K562 (cell line): ENCODE results near the gene SPATS2L. TPM values are rescaled to one million over a fixed set of nuclear protein-coding genes. Genes with fewer than 3 reads are reported as not detected.

Source experiments
- ATAC-seq: fragments of 200-7000 bp; cut with Tn5 transposase; 3 replicates; pipeline ENCODE4 v1.9.1; 2020; ENCODE audit warnings: moderate library complexity
- BruUV-seq: library from RNA; stranded (reverse); fragments of 400-500 nt; replicated peaks from 2 replicates; lab custom pipeline; 2021; lab: Mats Ljungman, UMichigan
- CTCF ChIA-PET: fragments of 300-600 bp; formaldehyde crosslinking; extraction: SDS; loops from one replicate; lab custom pipeline; 2021; ENCODE audit warnings: low intra/inter-chr PET ratio; lab: Yijun Ruan, JAX
- POLR2A ChIA-PET: fragments of 300-600, 350-650 bp; sonication (Branson Sonifier 250); formaldehyde crosslinking; extraction: SDS; loops from one replicate; lab custom pipeline; 2021; ENCODE audit warnings: antibody characterized with exemption, inconsistent platforms; lab: Yijun Ruan, JAX
- DNase-seq, 4 experiments: peaks; one replicate each; pipeline versions ENCODE4 v3.0.0 to v3.0.0-alpha.2; 2011 to 2018; ENCODE audit warnings: low spot score in 3 of 4, mixed read lengths in 3 of 4; ENCODE audit errors: extremely low read depth in 1 of 4
- FAIRE-seq: peaks from 2 replicates; lab custom pipeline; 2011; peaks lifted over from hg19 to GRCh38; lab: Jason Lieb, UNC
- H2AFZ ChIP-seq: 2 replicates; pipeline ENCODE4 v1.6.0; 2011; ENCODE audit warnings: low read depth, low read length, control low read depth, inconsistent platforms
- H3K27ac ChIP-seq: fragments of 200-600 bp; 3 replicates; pipeline ENCODE4 v1.8.0; 2011; ENCODE audit warnings: low read depth, mild to moderate bottlenecking, control low read depth, inconsistent platforms, low read length, moderate library complexity, mixed read lengths; ENCODE audit errors: extremely low read depth
- H3K27me3 ChIP-seq, 2 experiments: fragments of 300-600 bp in 1 of 2; 2 replicates in 1 of 2; 3 replicates in 1 of 2; pipeline versions ENCODE4 v1.6.0 to v1.8.0; 2011; ENCODE audit warnings: inconsistent platforms in 2 of 2, low read length in 2 of 2, mild to moderate bottlenecking in 1 of 2, mixed read lengths in 1 of 2, moderate library complexity in 1 of 2; ENCODE audit not compliant: control insufficient read depth in 2 of 2, insufficient read depth in 2 of 2
- H3K36me3 ChIP-seq: fragments of 300-600 bp; 3 replicates; pipeline ENCODE4 v1.8.0; 2011; ENCODE audit warnings: mild to moderate bottlenecking, low read length, inconsistent platforms; ENCODE audit not compliant: control insufficient read depth, insufficient read depth
- H3K4me1 ChIP-seq, 2 experiments: fragments of 200-600 bp in 1 of 2; replicated peaks in 1 of 2; 2 replicates in 1 of 2; 3 replicates in 1 of 2; pipeline versions ENCODE4 v1.5.1 to v1.8.0; 2011; ENCODE audit warnings: inconsistent platforms in 2 of 2, low read length in 2 of 2, mild to moderate bottlenecking in 1 of 2, mixed read lengths in 1 of 2, moderate library complexity in 1 of 2; ENCODE audit not compliant: control insufficient read depth in 2 of 2, insufficient read depth in 2 of 2
- H3K4me2 ChIP-seq: 2 replicates; pipeline ENCODE4 v1.6.1; 2011; ENCODE audit warnings: low read length, control low read depth, inconsistent platforms, mixed read lengths; ENCODE audit not compliant: insufficient read depth
- H3K4me3 ChIP-seq: fragments of 200-600 bp; sonication (generic), shearing (Covaris generic); 2 replicates; pipeline ENCODE4 v1.5.1; 2016; ENCODE audit warnings: control low read depth, inconsistent platforms
- H3K79me2 ChIP-seq: fragments of 200-600 bp; 3 replicates; pipeline ENCODE4 v1.8.0; 2011; ENCODE audit warnings: low read length, inconsistent platforms; ENCODE audit not compliant: control insufficient read depth, insufficient read depth
- H3K9ac ChIP-seq, 2 experiments: 2 replicates each; pipeline versions ENCODE4 v1.6.0 to v1.6.1; 2011; ENCODE audit warnings: low read depth in 2 of 2, low read length in 2 of 2, control low read depth in 1 of 2, inconsistent platforms in 1 of 2, mild to moderate bottlenecking in 1 of 2, mixed read lengths in 1 of 2; ENCODE audit not compliant: insufficient read depth in 1 of 2
- H3K9me1 ChIP-seq: one replicate; pipeline ENCODE4 v1.6.0; 2011; ENCODE audit warnings: inconsistent platforms, mild to moderate bottlenecking, low read length, moderate library complexity; ENCODE audit not compliant: control insufficient read depth, insufficient read depth
- H3K9me3 ChIP-seq: replicated peaks from 2 replicates; pipeline ENCODE4 v1.5.1; 2011; ENCODE audit warnings: low read depth, low read length, inconsistent platforms; ENCODE audit not compliant: control insufficient read depth, insufficient read depth
- H4K20me1 ChIP-seq: replicated peaks from 2 replicates; pipeline ENCODE4 v1.6.1; 2011; ENCODE audit warnings: low read length, inconsistent platforms, mixed read lengths; ENCODE audit not compliant: control insufficient read depth, insufficient read depth
- ATF3 ChIP-seq, 2 experiments: fragments of 450-650 bp in 1 of 2; sonication (generic) in 1 of 2; formaldehyde crosslinking in 1 of 2; IDR thresholded peaks in 1 of 2; conservative IDR thresholded peaks in 1 of 2; 2 replicates each; pipeline versions ENCODE4 v1.6.1 to v1.8.1; 2016 to 2023; ENCODE audit warnings: mild to moderate bottlenecking in 2 of 2, moderate library complexity in 2 of 2, inconsistent platforms in 1 of 2, missing genetic modification reagents in 1 of 2
- C11orf30 ChIP-seq: fragments of 450-650 bp; IDR thresholded peaks from 2 replicates; pipeline ENCODE4 v1.6.1; 2016; ENCODE audit warnings: low read depth, mild to moderate bottlenecking
- CTCFL ChIP-seq: IDR thresholded peaks from 2 replicates; pipeline ENCODE4 v1.6.1; 2011; ENCODE audit warnings: borderline replicate concordance, low read depth, mild to moderate bottlenecking, moderate library complexity, low read length; ENCODE audit not compliant: insufficient read depth, poor library complexity, severe bottlenecking
- EP400 ChIP-seq: fragments of 450-650 bp; IDR thresholded peaks from 2 replicates; pipeline ENCODE4 v1.6.1; 2017; ENCODE audit warnings: antibody characterized with exemption, mild to moderate bottlenecking, moderate library complexity
- HNRNPUL1 ChIP-seq: fragments of 200-400 bp; formaldehyde crosslinking; IDR thresholded peaks from 2 replicates; pipeline ENCODE4 v1.6.1; 2017; ENCODE audit warnings: low read length
- NONO ChIP-seq, 2 experiments: fragments of 200-400 bp in 1 of 2; fragments of 450-650 bp in 1 of 2; formaldehyde crosslinking in 1 of 2; IDR thresholded peaks; 2 replicates each; pipeline ENCODE4 v1.6.1; 2017; ENCODE audit warnings: low read depth in 2 of 2, mild to moderate bottlenecking in 2 of 2, moderate library complexity in 2 of 2, low read length in 1 of 2
- NR4A1 ChIP-seq, 2 experiments: fragments of 250-450 bp in 1 of 2; fragments of 450-650 bp in 1 of 2; sonication (Bioruptor Pico) in 1 of 2; IDR thresholded peaks; 2 replicates each; pipeline versions ENCODE4 v1.4.0 to v1.6.1; 2016 to 2020; ENCODE audit warnings: mild to moderate bottlenecking in 2 of 2, missing compliant biosample characterization in 1 of 2, missing genetic modification characterization in 1 of 2, moderate library complexity in 1 of 2
- PHTF2 ChIP-seq: fragments of 250-450 bp; sonication (Bioruptor Pico); IDR thresholded peaks from 2 replicates; pipeline ENCODE4 v1.5.0; 2021; ENCODE audit warnings: mild to moderate bottlenecking
- SAFB2 ChIP-seq: fragments of 200-400 bp; formaldehyde crosslinking; IDR thresholded peaks from 2 replicates; pipeline ENCODE4 v1.6.1; 2018; ENCODE audit warnings: borderline replicate concordance, low read length, low read depth, moderate library complexity; ENCODE audit not compliant: severe bottlenecking
- SMARCC2 ChIP-seq: fragments of 450-650 bp; IDR thresholded peaks from 2 replicates; pipeline ENCODE4 v1.6.1; 2017; ENCODE audit warnings: antibody characterized with exemption, moderate library complexity, mild to moderate bottlenecking, low read depth
- TAF15 ChIP-seq: fragments of 200-400 bp; formaldehyde crosslinking; IDR thresholded peaks from 2 replicates; pipeline ENCODE4 v1.6.1; 2017; ENCODE audit warnings: mild to moderate bottlenecking, low read depth, low read length, moderate library complexity
- WGBS: fragments of 100-300 bp; shearing (Covaris generic); methylation state at CpG from one replicate; pipeline ENCODE4 v1.1.6; 2016; ENCODE audit warnings: low coverage, mixed read lengths; ENCODE audit not compliant: insufficient coverage; ENCODE audit errors: missing lambda C conversion rate; 5-methylcytosine and 5-hydroxymethylcytosine counted together
- in situ Hi-C: fragments of 300-500 bp; cut with MboI; formaldehyde crosslinking; loops from 4 replicates; pipeline ENCODE4 v1.15.0; 2018; ENCODE audit warnings: inconsistent platforms, mixed read lengths
- intact Hi-C: fragments of 100-400 bp; cut with micrococcal nuclease; formaldehyde crosslinking; loops from 2 replicates; pipeline ENCODE4 v1.14.2; 2022
- polyA plus RNA-seq, 8 experiments: library from polyadenylated mRNA; depleted of rRNA in 4 of 8; stranded (reverse) in 5 of 8; unstranded in 3 of 8; fragments of >200 nt; fragmentation: Nextera tagmentation in 2 of 8; fragmentation: Illumina TruSeq in 1 of 8; extraction: Ambion mirVana in 2 of 8; extraction: Trizol in 1 of 8; gene quantifications; 2 replicates each; pipeline versions ENCODE4 v1.2.1 to v1.2.3, GENCODE V29; 2011 to 2014; ENCODE audit warnings: inconsistent platforms in 1 of 8, missing spikeins in 1 of 8
- total RNA-seq, 7 experiments: library from RNA; depleted of rRNA in 6 of 7; stranded (reverse); fragments of >200 nt in 6 of 7; fragmentation: Illumina TruSeq in 2 of 7; extraction: Trizol in 2 of 7; gene quantifications; 2 replicates each; pipeline versions ENCODE4 v1.2.1 to v1.2.3, GENCODE V29; 2011 to 2021; ENCODE audit warnings: low replicate concordance in 1 of 7
- TF ChIP-seq, protein P1 (sequence below): sonication (generic); formaldehyde crosslinking; IDR thresholded peaks from 2 replicates; pipeline ENCODE4 v1.8.1; 2023; ENCODE audit warnings: mild to moderate bottlenecking, missing genetic modification reagents, moderate library complexity
- TF ChIP-seq, protein P2 (sequence below): sonication (generic); formaldehyde crosslinking; IDR thresholded peaks from 2 replicates; pipeline ENCODE4 v1.8.1; 2022; ENCODE audit warnings: missing genetic modification reagents

SPATS2L gene
- total and polyA plus RNA-seq, 9 of the 15 experiments (the other 6 are each of a cell fraction or from before 2014, with no cell fraction given) = 11.3 to 41.5 (median 24.9) TPM

DNA sequence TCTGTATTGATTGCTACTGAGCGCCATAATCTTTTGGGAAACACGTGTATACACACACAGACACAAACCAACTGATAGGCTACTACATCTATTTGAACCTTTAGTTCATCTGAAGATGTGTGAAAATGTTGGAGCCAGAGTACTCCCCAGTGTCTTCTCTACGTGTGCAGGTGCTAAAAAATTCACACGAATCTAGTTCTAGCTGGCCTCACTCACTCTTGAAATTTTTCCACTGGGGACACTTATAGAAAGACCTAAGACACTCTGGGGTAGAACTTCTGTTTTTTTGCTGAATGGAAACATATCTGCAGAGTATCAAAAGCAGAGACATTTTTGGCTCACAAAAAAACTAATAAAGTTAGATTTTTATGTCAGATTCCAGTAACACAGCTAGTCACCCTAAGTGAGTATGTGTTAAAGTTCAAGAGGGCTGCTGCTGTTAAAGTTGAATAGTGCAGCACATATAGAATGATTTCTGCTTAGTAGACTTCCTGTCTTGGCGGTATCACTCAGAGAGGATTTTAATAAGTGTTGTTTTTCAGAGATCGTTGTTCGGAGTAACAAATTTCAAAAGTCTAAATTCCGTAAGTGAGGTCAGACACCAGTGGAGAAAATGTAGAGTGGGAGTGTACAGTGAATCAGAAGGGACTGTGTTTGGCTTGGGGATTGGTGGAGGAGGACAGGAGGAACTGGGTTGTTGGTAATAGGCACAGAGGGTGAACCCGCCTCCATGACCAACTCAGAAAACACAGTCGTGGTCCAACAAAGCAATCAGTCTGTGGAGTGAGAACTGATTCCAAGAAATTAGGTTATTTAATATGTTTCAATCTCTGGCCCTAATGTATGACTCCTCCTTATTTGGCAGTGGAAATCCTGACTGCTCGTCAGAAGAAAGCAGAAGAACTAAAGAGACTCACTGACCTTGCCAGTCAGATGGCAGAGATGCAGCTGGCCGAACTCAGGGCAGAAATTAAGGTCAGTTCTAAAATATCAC is 160.2 kb downstream of the SPATS2L start:
- BruUV-seq = no TSS peak
- no peak for DNase-seq
- no peak for TF ChIP-seq EP400
- TF ChIP-seq, protein P1, sequence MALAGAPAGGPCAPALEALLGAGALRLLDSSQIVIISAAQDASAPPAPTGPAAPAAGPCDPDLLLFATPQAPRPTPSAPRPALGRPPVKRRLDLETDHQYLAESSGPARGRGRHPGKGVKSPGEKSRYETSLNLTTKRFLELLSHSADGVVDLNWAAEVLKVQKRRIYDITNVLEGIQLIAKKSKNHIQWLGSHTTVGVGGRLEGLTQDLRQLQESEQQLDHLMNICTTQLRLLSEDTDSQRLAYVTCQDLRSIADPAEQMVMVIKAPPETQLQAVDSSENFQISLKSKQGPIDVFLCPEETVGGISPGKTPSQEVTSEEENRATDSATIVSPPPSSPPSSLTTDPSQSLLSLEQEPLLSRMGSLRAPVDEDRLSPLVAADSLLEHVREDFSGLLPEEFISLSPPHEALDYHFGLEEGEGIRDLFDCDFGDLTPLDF (CRISPR knock-in tag) = no peak
- no peak for TF ChIP-seq C11orf30
- no peak for TF ChIP-seq NR4A1 (CRISPR knock-in tag; IDR thresholded peaks at IDR 0.05)
- TF ChIP-seq NR4A1 (tag; IDR thresholded peaks at IDR 0.05) = no peak
- TF ChIP-seq SMARCC2 = no peak
- no peak for TF ChIP-seq ATF3 (IDR thresholded peaks at IDR 0.05)
- TF ChIP-seq ATF3 (CRISPR knock-in tag; conservative IDR thresholded peaks at IDR 0.05) = no peak
- TF ChIP-seq, protein P2, sequence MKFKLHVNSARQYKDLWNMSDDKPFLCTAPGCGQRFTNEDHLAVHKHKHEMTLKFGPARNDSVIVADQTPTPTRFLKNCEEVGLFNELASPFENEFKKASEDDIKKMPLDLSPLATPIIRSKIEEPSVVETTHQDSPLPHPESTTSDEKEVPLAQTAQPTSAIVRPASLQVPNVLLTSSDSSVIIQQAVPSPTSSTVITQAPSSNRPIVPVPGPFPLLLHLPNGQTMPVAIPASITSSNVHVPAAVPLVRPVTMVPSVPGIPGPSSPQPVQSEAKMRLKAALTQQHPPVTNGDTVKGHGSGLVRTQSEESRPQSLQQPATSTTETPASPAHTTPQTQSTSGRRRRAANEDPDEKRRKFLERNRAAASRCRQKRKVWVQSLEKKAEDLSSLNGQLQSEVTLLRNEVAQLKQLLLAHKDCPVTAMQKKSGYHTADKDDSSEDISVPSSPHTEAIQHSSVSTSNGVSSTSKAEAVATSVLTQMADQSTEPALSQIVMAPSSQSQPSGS = no peak
- no peak for TF ChIP-seq NONO (IDR thresholded peaks at IDR 0.05; ENCODE audit: low read depth in 2 of 2, low read length in 1 of 2)
- no peak for TF ChIP-seq SAFB2
- no peak for TF ChIP-seq TAF15
- no peak for TF ChIP-seq PHTF2 (CRISPR knock-in tag)
- no peak for TF ChIP-seq HNRNPUL1
- TF ChIP-seq CTCFL = no peak

More for the DNA sequence above, 160.2 kb downstream of the SPATS2L start:
- Histone ChIP-seq H3K9me3 (no peaks in the 10 kb centered on the region), H3K4me1 (no peaks in the 10 kb centered on the region), H3K4me2 (no peak overlapping the region), H3K4me3 (no peak overlapping the region), H3K79me2 (no peaks in the 10 kb centered on the region), H3K36me3 (no peaks in the 10 kb centered on the region; the same call in 2 of the 3 replicates), H3K9me1 (no peaks in the 10 kb centered on the region), H3K27ac (no peak overlapping the region), H3K9ac (no peak overlapping the region), H4K20me1 (no peaks in the 10 kb centered on the region), H3K27me3 (no peaks in the 10 kb centered on the region), H2AFZ (no peak overlapping the region)
- ATAC-seq = no peak
- WGBS = 61% methylated on average over 11 of the region's 12 CpGs
- no peak for FAIRE-seq
- ChIA-PET CTCF (no interaction called here), POLR2A (interaction anchor here (0.6 kb wide), 1 partner anchor 807 kb away, joined by 3 read pairs; no protein-coding TSS in a partner anchor)
- in situ Hi-C loops (no loop called here), intact Hi-C loops (no loop called here)
